ENCODE data around the gene DOP1A.

- TF ChIP-seq CTCF (IDR thresholded peaks at IDR 0.05; ENCODE audit: insufficient read depth, low read length, poor library complexity, severe bottlenecking) (no peak), EZH2phosphoT487 (conservative IDR thresholded peaks at IDR 0.05; ENCODE audit: low read length) (no peak)
Measured at GRCh38 chr6:83216806-83217205, 149.3 kb downstream of the DOP1A start.
